ENCODE measurements around the gene OSBPL10.
A peak's percentile ranks its signal among the peaks of the same experiment; 100 is the strongest.
"Not testable (repeated sequence)": the region's sequence is repeated elsewhere in the genome, so short reads cannot be mapped to it uniquely, and the experiment has no call there.

OSBPL10 gene

GRCh38 chr3:32018757-32019564 lies 37.9 kb upstream of the OSBPL10 start:
- CTCF ChIA-PET, result interaction anchor here (1.0 to 5.0 kb wide), 17 partner anchors 8 to 152 kb away, joined by 3 to 29 read pairs (median 5); no protein-coding TSS in a partner anchor
- no peak overlapping the region for H3K4me3 ChIP-seq (ENCODE audit: low read depth, low read length)
- TF ChIP-seq CTCF (IDR thresholded peaks at IDR 0.05; ENCODE audit: insufficient read depth, low read length, missing control alignments), result peak; percentile 48
- no peak for DNase-seq (ENCODE audit: low read depth, low spot score)
- POLR2A ChIA-PET, result no interaction called here

- H3K4me3 ChIP-seq (ENCODE audit: low read depth, low read length), result no peak overlapping the region
- ChIA-PET POLR2A (no interaction called here), CTCF (interaction anchor here (1.1 to 5.0 kb wide), 2 partner anchors 21 to 128 kb away, joined by 3 to 29 read pairs; no protein-coding TSS in a partner anchor)
- DNase-seq (ENCODE audit: low read depth, low spot score), result no peak
- TF ChIP-seq CTCF (IDR thresholded peaks at IDR 0.05; ENCODE audit: insufficient read depth, low read length, missing control alignments), result no peak
Measured at GRCh38 chr3:32017286-32017685, 36.2 kb upstream of the OSBPL10 start.

- H3K4me3 ChIP-seq (ENCODE audit: low read depth, low read length); DNase-seq (ENCODE audit: low read depth, low spot score); POLR2A ChIA-PET; CTCF ChIA-PET: not testable (repeated sequence)
Measured at GRCh38 chr3:32015638-32016037, 34.6 kb upstream of the OSBPL10 start.

GRCh38 chr3:32010699-32011098 lies 29.6 kb upstream of the OSBPL10 start:
- POLR2A ChIA-PET; DNase-seq (ENCODE audit: low read depth, low spot score); H3K4me3 ChIP-seq (ENCODE audit: low read depth, low read length); CTCF ChIA-PET: not testable (repeated sequence)

GRCh38 chr3:32009957-32010356 lies 28.9 kb upstream of the OSBPL10 start:
- H3K4me3 ChIP-seq (ENCODE audit: low read depth, low read length), result no peak overlapping the region
- CTCF ChIA-PET, result no interaction called here
- POLR2A ChIA-PET, result no interaction called here
- no peak for TF ChIP-seq CTCF (IDR thresholded peaks at IDR 0.05; ENCODE audit: insufficient read depth, low read length, missing control alignments)
- no peak for DNase-seq (ENCODE audit: low read depth, low spot score)

- DNase-seq (ENCODE audit: low read depth, low spot score), result no peak
- H3K4me3 ChIP-seq (ENCODE audit: low read depth, low read length), result no peak overlapping the region
- TF ChIP-seq CTCF (IDR thresholded peaks at IDR 0.05; ENCODE audit: insufficient read depth, low read length, missing control alignments), result no peak
- ChIA-PET CTCF (no interaction called here), POLR2A (no interaction called here)
Measured at GRCh38 chr3:32009101-32009500, 28.0 kb upstream of the OSBPL10 start.

- TF ChIP-seq CTCF (IDR thresholded peaks at IDR 0.05; ENCODE audit: insufficient read depth, low read length, missing control alignments), result no peak
- no peak overlapping the region for H3K4me3 ChIP-seq (ENCODE audit: low read depth, low read length)
- ChIA-PET CTCF (no interaction called here), POLR2A (no interaction called here)
- DNase-seq (ENCODE audit: low read depth, low spot score), result no peak
Measured at GRCh38 chr3:32004113-32004765, 23.2 kb upstream of the OSBPL10 start.
